ENCODE results near the gene PARVB. TPM values are rescaled to one million over a fixed set of nuclear protein-coding genes. Genes with fewer than 3 reads are reported as not detected.

PARVB gene
- total RNA-seq, 2 donors from 2014 or later: 21.6 to 73.7 TPM

DNA sequence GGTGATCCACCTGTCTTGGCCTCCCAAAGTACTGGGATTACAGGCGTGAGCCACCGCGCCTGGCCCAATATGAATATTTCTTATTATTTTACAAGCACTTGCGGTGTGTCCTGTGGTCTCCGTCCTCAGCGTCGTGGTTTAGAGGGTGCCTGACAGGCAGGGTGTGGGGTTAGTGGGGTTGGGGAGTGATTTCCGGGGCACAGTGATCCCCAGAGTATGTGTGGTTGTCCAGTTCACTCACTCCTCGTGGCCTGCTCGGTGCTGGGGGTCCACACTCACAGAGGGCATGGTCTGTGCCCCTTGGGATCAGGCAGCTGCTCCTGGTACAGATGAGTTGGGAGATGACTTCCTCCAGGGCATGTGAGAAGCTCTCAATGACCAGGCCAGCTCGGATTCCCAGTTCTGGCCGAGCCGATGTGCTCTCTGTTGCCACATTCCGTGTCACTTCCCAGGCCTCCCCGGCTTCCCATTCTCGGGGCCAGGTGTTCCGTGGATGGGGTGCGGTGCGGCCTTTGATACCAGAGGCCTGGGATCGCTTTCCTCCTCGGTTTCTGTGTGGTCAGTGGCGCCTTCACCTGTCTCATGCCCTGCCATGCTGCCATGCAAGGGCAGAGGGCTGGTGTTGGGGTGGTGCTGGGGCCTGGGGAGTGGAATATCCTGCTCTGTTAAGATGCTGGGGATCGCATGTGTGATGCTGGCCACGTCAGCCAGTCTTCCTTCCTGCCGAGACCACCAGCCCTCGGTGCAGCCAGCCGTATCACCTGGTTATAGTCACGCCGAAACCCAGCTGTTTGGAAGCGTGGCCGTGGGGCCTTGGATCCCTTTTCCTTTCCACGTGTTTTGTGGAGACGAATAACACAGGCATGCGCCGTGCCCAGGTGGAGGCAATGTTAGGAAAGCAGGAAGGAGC, 39.6 kb downstream of the PARVB start:
- Mint-ChIP-seq H3K36me3 (peaks cover 0 to 7% of the 10 kb centered on the region in 2 donors), H3K27ac (no peak overlapping the region), H3K9me3 (no peaks in the 10 kb centered on the region)
- ATAC-seq (no peak), DNase-seq (ENCODE audit: low spot score in 2 of 2) (no peak)

DNA sequence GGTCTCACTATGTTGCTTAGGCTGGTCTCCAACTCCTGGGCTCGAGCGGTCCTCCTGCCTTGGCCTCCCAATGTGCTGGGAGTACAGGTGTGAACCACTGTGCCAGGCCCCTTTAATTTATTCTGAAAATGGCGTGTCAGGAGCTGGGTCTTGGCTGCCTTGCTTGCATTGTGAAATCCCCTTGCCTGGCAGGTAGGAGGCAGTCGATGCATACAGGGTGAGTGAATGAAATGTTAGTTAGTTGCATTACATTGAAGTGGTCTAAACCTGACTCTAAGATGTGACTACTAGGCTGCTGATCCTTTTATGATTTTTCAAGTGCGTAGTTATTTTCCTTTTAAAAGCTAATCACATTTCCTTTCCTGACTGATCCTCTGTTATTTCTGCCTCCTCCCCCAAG, 42.9 kb downstream of the PARVB start:
- H3K36me3 Mint-ChIP-seq: no peaks in the 10 kb centered on the region
- ATAC-seq: no peak
- H3K27ac Mint-ChIP-seq: no peak overlapping the region
- H3K9me3 Mint-ChIP-seq: no peaks in the 10 kb centered on the region
- no peak for DNase-seq (ENCODE audit: low spot score in 2 of 2)

DNA sequence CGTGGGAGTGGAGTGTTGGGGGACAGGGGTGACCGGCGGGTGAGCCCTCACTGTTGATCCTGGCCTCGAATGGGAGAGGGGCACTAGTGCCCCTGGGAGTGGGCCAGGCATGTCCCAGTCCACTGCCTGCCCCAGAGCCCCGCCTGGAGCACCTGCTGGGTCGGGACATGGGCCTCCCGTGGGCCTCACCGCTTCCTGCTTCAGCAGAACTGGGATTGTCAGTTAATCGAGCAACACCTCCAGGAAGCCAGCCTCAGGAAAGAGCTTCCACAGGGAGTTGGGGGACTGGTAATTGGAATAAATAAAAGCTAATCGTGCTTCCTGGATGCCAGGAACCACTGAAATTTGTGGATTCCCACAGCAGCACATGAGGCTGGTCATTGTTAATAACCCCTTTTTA, 43.8 kb downstream of the PARVB start:
- Mint-ChIP-seq H3K27ac (no peak overlapping the region), H3K9me3 (no peaks in the 10 kb centered on the region), H3K36me3 (no peaks in the 10 kb centered on the region)
- no peak for DNase-seq (ENCODE audit: low spot score in 2 of 2)
- no peak for ATAC-seq

DNA sequence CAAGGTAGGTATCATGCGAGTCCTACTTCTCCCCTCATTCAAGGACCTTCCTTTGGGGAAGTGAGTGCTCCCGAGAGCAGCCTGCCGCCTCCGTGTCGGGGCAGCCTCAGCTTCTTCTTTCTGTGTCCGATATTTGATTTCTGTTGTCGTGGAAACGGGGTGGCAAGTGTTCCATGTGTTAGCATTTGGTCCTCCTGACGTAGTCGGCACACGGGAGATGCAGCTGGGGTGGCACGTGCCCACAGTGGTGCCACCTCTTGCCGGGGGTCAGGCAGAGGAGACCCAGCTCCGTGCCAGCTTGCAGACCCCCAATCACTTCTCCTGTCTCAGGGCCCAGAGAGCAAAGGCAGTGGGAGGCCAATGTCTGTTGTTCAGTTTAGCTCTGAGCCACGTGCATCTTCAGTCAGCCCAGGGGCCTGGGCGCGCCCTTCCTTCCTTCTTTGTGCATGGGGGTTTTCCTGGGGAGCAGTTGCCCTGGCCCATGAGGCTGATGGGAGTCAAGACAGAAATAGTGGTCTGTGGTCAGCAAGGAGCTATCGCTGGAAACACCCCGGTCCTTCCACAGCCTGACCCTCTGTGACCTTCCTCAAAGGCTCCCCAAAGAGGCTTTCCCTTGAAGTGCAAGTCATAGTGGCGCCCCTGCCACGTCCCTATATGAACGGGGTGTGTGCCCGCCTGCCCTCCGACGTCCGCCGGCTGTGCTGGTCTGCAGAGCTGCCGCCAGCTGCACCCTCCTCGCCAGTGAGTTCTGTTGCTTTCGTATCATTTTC, 44.5 kb downstream of the PARVB start:
- peak in 1 of 2 donors; percentile 51 for ATAC-seq
- H3K27ac Mint-ChIP-seq: no peak overlapping the region
- DNase-seq (ENCODE audit: low spot score in 2 of 2): no peak
- H3K9me3 Mint-ChIP-seq: no peaks in the 10 kb centered on the region
- H3K36me3 Mint-ChIP-seq: no peaks in the 10 kb centered on the region

DNA sequence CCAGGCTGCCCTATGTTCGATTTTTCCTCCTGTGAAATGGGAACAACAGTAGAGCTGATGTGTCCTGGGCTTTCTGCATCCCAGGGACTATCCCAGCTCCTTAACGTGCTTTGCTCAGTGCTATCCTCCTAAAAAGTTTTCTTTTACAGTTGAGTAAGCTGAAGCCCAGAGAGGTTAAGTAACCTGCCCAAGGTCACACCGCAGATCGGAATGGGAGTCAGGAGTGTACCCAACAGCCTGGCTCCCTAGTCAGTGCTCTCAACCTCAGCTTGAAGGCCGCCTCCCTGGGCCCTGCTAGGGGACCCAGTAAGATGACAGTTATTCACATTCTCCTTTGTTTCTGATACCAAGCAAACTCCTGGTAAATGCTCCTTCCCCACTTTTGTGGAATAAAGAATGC, 45.9 kb downstream of the PARVB start:
- DNase-seq (ENCODE audit: low spot score in 2 of 2) (no peak), ATAC-seq (no peak)
- Mint-ChIP-seq H3K27ac (no peak overlapping the region), H3K36me3 (no peaks in the 10 kb centered on the region), H3K9me3 (no peaks in the 10 kb centered on the region)

DNA sequence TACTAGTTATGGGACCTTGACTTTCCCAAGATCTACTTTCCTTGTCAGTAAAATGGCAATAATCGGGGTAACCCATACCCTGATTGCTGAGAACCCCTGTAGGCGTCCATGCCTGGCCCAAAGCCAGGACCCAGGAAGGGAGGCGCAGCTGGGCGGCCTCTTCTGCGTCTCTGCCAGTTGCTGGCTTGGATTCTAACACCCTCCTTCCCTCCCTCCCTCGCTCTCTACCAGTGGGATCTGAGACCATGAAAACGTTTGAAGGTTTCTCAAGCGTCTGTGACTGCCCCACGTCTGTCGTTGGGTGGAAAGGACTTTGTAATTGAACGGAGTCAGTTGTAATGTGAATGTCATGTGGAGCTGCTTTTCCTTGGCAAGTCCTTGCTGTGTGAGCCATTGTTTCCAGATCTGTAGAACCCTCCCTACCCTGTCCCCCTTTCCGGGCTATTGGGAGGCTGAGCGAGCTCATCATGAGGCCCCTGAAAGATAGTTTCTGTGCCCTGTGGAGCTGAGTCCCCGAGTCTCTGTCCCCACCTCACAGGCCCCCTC, 47.8 kb downstream of the PARVB start:
- no peak for DNase-seq (ENCODE audit: low spot score in 2 of 2)
- H3K9me3 Mint-ChIP-seq: no peaks in the 10 kb centered on the region
- H3K27ac Mint-ChIP-seq: no peak overlapping the region
- no peaks in the 10 kb centered on the region for H3K36me3 Mint-ChIP-seq
- no peak for ATAC-seq

DNA sequence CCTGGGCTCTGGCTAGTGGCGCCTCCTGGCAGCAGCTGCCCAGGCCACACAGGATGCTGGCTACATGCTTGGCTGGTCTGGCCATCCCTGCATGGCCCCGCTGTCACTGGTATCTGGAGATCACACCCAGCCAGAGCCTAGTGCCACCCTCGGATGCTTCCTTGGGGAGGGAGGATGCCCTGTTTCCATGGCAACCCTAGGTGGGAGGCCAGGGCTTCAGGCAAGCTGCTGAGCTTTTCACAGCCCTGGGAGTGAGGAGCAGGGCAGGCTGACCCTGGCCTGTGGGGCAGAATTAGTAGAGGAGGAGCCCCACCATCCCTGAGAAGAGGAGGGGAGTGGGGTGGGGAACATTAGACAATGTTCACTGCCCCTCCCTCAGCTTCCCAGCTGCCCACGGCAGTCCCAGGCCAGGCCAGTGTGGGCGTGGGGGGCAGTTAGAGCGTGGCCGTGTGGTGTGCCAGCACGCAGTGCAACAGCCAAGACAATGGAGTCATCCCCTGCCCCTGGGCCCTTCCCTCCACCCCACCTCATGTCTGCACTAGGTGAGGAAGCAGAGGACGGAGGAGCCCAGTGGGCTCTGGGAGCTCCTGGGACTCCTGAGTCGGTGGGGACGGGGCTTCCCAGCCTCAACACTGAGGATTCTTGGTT, 50.4 kb downstream of the PARVB start:
- Mint-ChIP-seq H3K36me3 (no peaks in the 10 kb centered on the region), H3K27ac (no peak overlapping the region), H3K9me3 (no peaks in the 10 kb centered on the region)
- ATAC-seq (no peak), DNase-seq (ENCODE audit: low spot score in 2 of 2) (no peak)

DNA sequence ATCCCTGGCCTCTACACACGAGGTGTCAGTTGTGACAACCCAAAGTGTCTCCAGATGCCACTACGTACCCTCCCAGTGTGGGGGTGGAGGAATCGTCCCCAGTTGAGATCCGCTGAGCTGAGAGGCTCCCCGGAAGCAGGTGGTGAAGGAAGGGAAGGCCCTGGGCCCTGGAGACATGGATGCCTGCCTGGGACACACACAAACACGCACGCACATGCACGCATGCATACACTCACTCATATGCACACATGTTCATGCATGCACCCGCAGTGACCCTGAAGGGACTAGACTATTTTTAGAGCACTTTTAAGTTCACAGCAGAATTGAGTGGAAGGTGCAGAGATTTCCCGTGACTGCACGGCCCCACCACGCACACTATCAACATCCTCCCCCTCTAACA, 50.9 kb downstream of the PARVB start:
- no peaks in the 10 kb centered on the region for H3K9me3 Mint-ChIP-seq
- H3K36me3 Mint-ChIP-seq: no peaks in the 10 kb centered on the region
- DNase-seq (ENCODE audit: low spot score in 2 of 2): no peak
- ATAC-seq: no peak
- H3K27ac Mint-ChIP-seq: no peak overlapping the region

DNA sequence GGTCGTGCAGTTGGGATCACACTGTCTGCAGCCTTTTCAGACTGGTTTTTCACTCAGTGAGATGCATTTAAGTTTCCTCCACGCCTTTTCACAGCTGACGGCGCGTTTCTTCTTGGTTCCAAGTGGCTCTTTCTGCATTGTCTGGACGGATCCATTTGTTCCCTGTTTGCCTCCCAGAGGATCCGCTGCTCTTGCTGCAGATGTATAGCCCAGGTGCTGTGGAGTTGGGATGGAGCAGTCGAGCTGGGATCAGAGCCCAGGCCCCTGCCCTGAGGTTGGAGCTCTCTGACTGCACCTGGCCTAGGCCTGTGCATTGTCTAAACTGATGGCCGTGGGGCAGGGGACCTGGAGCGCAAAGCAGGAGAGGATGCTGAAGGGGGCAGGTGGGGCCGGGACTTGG, 51.6 kb downstream of the PARVB start:
- DNase-seq (ENCODE audit: low spot score in 2 of 2): no peak
- H3K27ac Mint-ChIP-seq: no peak overlapping the region
- H3K9me3 Mint-ChIP-seq: no peaks in the 10 kb centered on the region
- H3K36me3 Mint-ChIP-seq: no peaks in the 10 kb centered on the region
- ATAC-seq: no peak

DNA sequence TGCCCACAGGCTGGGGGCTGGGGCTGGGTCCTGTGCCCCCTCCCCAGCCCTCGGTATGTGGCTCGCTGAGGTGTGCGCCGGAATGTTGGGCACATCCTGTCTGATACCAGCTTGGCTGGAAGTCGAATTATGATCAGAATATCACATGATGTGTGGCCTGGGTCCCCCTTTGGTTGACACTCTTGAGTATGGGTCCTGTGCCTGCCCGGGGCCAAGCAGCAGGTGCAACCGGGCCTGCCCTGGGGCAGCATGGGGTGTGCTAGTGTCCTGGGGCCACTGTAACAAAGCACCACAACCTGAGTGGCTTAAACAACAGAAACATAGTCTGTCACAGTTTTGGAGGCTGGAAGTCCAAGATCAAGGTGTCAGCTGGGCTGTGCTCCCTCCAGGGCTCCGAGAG, 52.7 kb downstream of the PARVB start:
- Mint-ChIP-seq H3K27ac (no peak overlapping the region), H3K36me3 (no peaks in the 10 kb centered on the region), H3K9me3 (no peaks in the 10 kb centered on the region)
- DNase-seq (ENCODE audit: low spot score in 2 of 2): no peak
- no peak for ATAC-seq

DNA sequence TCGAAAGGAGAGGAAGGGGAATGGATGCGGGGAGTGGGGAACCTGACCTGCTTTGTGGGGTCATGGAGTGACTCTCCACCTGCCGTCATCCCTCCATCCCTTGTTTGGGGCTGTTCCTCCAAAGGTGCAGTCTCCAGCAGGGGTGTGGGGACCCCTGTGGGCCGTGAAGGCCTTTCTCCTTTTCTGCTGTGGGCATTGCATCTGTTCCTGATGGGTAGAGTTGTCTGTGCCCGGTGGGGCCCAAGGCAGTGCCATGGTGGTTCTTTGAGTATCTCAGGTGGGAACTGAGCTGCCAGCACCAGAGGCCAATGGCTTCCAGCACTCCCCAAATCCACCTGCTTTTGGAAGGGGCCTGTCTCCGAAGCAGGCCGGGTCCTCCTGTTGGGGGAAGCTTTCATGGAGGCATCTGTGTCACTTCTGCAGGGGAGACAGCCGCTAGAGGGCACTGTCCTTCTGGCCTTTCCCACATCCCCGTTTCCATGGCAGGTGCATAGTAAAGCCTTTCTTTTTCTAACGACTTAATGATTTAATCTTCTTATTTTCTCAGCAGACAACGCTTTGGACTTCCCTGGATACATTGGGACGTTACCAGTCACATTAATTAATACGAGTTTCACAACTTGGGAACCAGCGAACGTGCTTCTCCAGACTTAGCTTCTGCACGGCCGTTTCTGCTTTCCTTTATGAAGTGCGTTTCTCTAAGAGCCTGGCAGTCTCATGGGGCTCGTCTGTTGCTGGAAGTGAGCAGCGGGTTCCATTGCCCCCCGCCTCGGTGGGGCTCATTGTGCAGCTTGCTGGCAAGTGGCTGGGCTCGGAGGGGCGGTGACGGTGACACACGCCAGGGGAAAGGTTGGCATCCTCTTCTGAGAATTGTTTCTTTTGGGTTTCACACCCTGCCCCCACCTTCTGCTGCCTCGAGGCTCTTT, 57.1 kb downstream of the PARVB start:
- H3K27ac Mint-ChIP-seq: no peak overlapping the region
- DNase-seq (ENCODE audit: low spot score in 2 of 2) (peak in 1 of 2 donors; percentile 61), ATAC-seq (peak; percentile 37 to 55)
- H3K9me3 Mint-ChIP-seq: no peaks in the 10 kb centered on the region
- no peaks in the 10 kb centered on the region for H3K36me3 Mint-ChIP-seq

DNA sequence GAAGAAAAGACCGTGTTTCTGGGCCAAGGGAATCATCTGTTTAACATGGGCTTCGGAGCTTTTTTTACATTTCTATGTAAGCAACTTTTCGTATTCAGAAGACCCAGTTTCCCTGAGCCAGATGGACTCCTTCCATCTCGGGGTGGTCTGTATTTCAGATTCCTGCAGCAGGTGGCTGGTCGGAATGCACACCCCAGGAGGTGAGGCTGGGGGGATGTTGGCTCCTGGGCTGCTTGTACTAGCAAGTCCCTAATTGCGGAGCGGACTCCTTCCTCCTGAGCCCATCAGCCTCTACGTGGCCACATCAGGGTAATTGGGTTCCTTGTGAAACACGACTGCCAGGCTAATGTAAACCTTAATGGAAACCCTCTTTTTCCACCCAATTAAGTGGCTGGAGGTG, 58.7 kb downstream of the PARVB start:
- Mint-ChIP-seq H3K36me3 (no peaks in the 10 kb centered on the region), H3K27ac (no peak overlapping the region), H3K9me3 (no peaks in the 10 kb centered on the region)
- DNase-seq (ENCODE audit: low spot score in 2 of 2): no peak
- ATAC-seq: no peak

DNA sequence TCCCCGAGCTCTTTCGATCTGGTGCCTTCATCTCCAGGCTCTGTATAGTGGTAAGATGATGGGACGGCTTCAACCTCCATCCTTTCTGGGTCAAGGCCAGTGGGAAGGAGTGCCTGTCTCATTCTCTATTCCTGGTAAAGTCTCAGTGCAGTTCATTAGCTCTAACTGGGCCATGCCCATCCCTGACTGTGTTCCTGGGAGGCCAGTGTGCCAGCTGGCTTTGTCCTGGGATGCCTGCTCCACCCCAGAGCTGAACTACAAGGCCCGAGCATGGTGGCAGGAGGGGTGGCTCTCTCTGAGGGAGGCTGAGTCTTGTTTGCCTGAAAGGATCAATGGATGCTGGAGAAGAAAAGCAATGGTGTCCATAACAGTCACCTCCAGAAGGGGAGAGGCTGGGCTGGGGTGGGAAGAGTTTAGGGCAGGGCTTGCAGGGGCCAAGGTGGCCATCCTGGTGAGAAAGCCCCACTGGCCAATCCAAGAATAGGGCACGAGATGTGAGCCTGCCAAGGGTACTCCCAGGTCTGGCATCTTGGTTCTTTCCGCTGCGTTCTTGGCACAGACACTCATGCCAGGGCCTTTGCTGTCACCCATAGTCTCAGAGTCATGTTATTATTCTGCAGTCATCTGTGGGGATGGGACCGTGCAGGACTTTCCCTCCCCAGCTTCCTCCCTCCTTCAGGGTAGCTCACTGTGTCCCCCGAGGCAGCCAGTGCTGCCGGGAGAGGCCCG, 60.1 kb downstream of the PARVB start:
- no peaks in the 10 kb centered on the region for H3K9me3 Mint-ChIP-seq
- DNase-seq (ENCODE audit: low spot score in 2 of 2) (no peak), ATAC-seq (no peak)
- H3K27ac Mint-ChIP-seq: no peak overlapping the region
- H3K36me3 Mint-ChIP-seq: no peaks in the 10 kb centered on the region

DNA sequence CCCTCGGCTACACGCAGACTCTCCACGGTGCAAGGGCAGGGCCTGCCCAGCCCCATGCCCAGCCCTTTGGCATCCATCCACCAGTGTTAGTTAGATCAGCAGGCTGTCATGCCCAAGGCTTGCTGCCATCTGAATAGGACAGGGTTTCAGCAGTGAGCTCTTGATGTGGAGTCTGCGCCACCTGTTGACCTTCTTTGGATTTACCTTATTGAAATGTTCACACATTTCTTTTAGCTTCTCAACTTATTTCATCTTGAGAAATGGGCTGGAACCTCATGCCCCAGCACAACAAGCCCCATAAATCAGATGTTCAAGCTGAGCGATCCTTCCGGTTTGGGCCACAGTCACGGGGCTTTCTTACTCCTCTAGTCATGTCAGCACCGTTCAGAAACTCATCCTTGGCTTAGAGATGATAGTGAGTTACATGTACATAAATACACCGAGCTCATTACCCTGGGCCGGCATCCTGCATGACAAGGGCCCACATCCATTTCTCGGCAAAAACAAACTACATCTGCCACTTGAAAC, 61.7 kb downstream of the PARVB start:
- Mint-ChIP-seq H3K9me3 (no peaks in the 10 kb centered on the region), H3K36me3 (no peaks in the 10 kb centered on the region), H3K27ac (no peak overlapping the region)
- DNase-seq (ENCODE audit: low spot score in 2 of 2): no peak
- ATAC-seq: peak in 1 of 2 donors; percentile 49

DNA sequence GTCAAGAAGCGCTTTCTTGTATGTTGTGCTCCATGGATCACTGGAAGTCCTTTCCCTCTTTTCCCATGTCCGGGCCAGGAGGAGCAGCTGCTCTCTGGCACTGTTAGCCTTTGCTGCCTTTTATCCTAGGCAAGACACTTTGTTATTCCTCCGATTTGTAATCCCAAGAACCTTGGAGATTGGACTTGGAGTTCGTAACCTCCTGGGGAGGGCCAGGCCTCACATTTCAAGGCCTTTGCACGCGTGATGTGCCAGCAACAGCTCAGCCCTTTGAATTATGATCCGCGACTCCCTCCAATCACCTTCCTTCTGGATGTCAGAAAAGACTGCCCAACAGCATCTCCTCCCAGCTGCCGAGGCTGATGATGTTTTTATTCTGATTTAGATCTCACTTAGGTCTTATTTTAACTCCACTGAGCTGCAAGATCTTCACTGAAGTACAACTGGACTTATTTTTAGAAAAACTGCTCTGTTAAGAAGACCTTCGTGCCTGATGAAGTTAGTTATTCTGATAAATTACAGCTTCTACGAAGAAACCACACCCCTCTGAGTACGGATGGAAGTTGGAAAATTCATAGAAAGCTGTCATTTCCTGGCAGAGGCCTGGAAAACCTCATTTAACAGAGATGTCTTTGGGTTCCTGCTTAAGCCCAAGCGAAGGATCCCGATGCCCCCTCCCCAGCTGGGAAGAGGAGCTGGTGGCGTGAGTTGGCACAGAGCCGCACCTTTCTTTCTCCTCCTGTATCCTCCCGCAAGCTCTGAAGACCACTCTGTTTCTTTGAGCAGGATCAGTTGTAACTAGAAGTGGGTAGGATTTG, 62.4 kb downstream of the PARVB start:
- Mint-ChIP-seq H3K27ac (peak overlapping the region in 1 of 2 donors; percentile 63), H3K9me3 (no peaks in the 10 kb centered on the region), H3K36me3 (no peaks in the 10 kb centered on the region)
- ATAC-seq (no peak), DNase-seq (ENCODE audit: low spot score in 2 of 2) (no peak)

Data from activated naive CD4-positive, alpha-beta T cell treated with anti-CD3 and anti-CD28 coated beads, Interleukin-2, amount 50 U/mL, for 72 hours (primary cell).